Measurements from ENCODE around the gene RAB9B. TPM values are rescaled to one million over a fixed set of nuclear protein-coding genes. Genes with fewer than 3 reads are reported as not detected.
"Not testable (repeated sequence)": the region's sequence is repeated elsewhere in the genome, so short reads cannot be mapped to it uniquely, and the experiment has no call there.

RAB9B gene
- total RNA-seq, 3 donors from 2014 or later = 0.24 to 0.30 (median 0.28) TPM

- peaks cover 6% of the 10 kb centered on the region for H3K4me1 Mint-ChIP-seq (ENCODE audit: low read depth)
- no peak for ATAC-seq
- H3K36me3 Mint-ChIP-seq (ENCODE audit: insufficient read depth) = no peaks in the 10 kb centered on the region
- no peak for DNase-seq
- peaks cover 2% of the 10 kb centered on the region for H3K27me3 Mint-ChIP-seq (ENCODE audit: low read depth)
- no peaks in the 10 kb centered on the region for H3K9me3 Mint-ChIP-seq
- no peak overlapping the region for H3K4me3 Mint-ChIP-seq
Measured at GRCh38 chrX:103828529-103828928, 3.5 kb downstream of the RAB9B start.

- ATAC-seq (no peak), DNase-seq (no peak)
- Mint-ChIP-seq H3K36me3 (ENCODE audit: insufficient read depth) (no peaks in the 10 kb centered on the region), H3K9me3 (no peaks in the 10 kb centered on the region), H3K27me3 (ENCODE audit: low read depth) (no peaks in the 10 kb centered on the region), H3K4me3 (no peak overlapping the region), H3K4me1 (ENCODE audit: low read depth) (no peaks in the 10 kb centered on the region)
Measured at GRCh38 chrX:103825881-103826280, 6.2 kb downstream of the RAB9B start.

GRCh38 chrX:103823591-103823990, 8.5 kb downstream of the RAB9B start:
- Mint-ChIP-seq H3K36me3 (ENCODE audit: insufficient read depth) (no peaks in the 10 kb centered on the region), H3K4me3 (no peak overlapping the region), H3K27me3 (ENCODE audit: low read depth) (no peaks in the 10 kb centered on the region), H3K4me1 (ENCODE audit: low read depth) (no peaks in the 10 kb centered on the region), H3K9me3 (no peaks in the 10 kb centered on the region)
- ATAC-seq = no peak
- DNase-seq = no peak

GRCh38 chrX:103820802-103821201, 11.3 kb downstream of the RAB9B start:
- H3K36me3 Mint-ChIP-seq (ENCODE audit: insufficient read depth); H3K9me3 Mint-ChIP-seq; DNase-seq; H3K4me3 Mint-ChIP-seq; H3K4me1 Mint-ChIP-seq (ENCODE audit: low read depth); ATAC-seq; H3K27me3 Mint-ChIP-seq (ENCODE audit: low read depth): not testable (repeated sequence)

DNA sequence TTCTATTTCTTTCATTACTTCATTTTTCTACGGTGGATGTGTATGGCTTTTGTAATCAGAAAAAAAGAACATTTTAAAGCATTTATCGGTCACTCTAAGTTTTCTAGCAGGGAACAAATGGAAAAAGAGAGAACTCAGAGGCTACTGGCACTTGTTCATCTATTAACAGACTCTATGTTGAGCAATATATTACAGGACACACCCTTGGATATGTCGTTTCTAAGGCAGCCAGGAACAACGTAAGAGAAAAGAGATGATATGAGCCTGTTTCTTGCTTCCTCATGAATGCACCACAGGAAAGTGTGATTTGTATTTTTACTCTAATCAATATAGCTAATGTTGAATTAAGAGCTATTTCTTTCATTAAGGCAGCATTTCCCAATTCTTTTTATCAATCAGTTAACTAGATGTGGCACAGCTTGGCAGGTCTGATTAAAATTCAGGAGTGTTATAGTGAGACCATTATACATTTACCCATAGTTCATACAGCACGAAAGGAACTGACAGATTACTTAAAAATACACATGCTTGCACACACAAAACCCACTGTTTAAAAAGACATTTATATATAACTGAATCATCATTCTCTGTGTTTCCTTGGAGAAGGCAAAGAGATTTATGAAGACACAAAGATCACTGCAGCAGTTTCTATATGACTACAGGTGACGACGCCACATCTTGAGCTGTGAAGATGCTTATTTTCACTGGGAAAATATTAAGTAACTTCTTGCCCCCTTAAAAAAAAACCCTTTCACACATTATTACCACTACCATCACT, 13.0 kb downstream of the RAB9B start:
- Mint-ChIP-seq H3K9me3 (no peaks in the 10 kb centered on the region), H3K36me3 (ENCODE audit: insufficient read depth) (no peaks in the 10 kb centered on the region), H3K4me1 (ENCODE audit: low read depth) (no peaks in the 10 kb centered on the region), H3K4me3 (no peak overlapping the region), H3K27me3 (ENCODE audit: low read depth) (peaks cover 12% of the 10 kb centered on the region)
- ATAC-seq (no peak), DNase-seq (no peak)

DNA sequence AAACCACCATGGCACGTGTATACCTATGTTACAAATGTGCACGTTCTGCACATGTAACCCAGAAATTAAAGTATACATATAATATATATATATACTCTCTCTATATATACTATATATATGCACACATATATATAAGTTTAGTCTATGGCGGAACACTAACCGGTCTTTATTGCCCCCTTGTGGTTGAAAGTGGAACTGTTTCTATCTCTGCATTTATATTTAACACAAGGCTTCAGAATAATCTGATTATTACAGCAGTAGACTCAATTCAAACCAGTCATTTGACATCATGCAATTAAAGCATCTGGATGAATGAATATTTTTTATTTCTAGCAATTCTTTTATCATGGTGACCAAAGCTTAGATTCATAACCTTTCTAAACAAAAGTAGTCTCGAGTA, 14.6 kb downstream of the RAB9B start:
- no peaks in the 10 kb centered on the region for H3K36me3 Mint-ChIP-seq (ENCODE audit: insufficient read depth)
- ATAC-seq (no peak), DNase-seq (no peak)
- no peaks in the 10 kb centered on the region for H3K9me3 Mint-ChIP-seq
- H3K4me1 Mint-ChIP-seq (ENCODE audit: low read depth) = no peaks in the 10 kb centered on the region
- H3K27me3 Mint-ChIP-seq (ENCODE audit: low read depth) = peaks cover 16% of the 10 kb centered on the region
- no peak overlapping the region for H3K4me3 Mint-ChIP-seq

DNA sequence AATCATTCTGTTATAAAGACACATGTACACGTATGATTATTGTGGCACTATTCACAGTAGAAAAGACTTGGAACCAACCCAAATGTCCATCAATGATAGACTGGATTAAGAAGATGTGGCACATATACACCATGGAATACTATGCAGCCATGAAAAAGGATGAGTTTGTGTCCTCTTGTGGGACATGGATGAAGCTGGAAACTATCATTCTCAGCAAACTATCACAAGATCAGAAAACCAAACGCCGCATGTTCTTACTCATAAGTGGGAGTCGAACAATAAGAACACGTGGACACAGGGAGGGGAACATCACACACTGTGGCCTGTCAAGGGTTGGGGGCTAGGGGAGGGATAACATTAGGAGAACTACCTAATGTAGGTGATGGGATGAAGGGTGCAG, 15.0 kb downstream of the RAB9B start:
- H3K27me3 Mint-ChIP-seq (ENCODE audit: low read depth) = peaks cover 16% of the 10 kb centered on the region
- H3K4me1 Mint-ChIP-seq (ENCODE audit: low read depth); H3K4me3 Mint-ChIP-seq; ATAC-seq; H3K9me3 Mint-ChIP-seq; DNase-seq; H3K36me3 Mint-ChIP-seq (ENCODE audit: insufficient read depth): not testable (repeated sequence)

- H3K36me3 Mint-ChIP-seq (ENCODE audit: insufficient read depth) = no peaks in the 10 kb centered on the region
- no peak overlapping the region for H3K4me3 Mint-ChIP-seq
- H3K4me1 Mint-ChIP-seq (ENCODE audit: low read depth) = peaks cover 4% of the 10 kb centered on the region
- no peaks in the 10 kb centered on the region for H3K9me3 Mint-ChIP-seq
- ATAC-seq = no peak
- H3K27me3 Mint-ChIP-seq (ENCODE audit: low read depth) = peaks cover 16% of the 10 kb centered on the region
- DNase-seq = no peak
Measured at GRCh38 chrX:103811858-103812257, 20.2 kb downstream of the RAB9B start.

GRCh38 chrX:103806862-103807474, 25.1 kb downstream of the RAB9B start:
- H3K27me3 Mint-ChIP-seq (ENCODE audit: low read depth) = no peaks in the 10 kb centered on the region
- DNase-seq (no peak), ATAC-seq (peak; percentile 71 to 73)
- peaks cover 4% of the 10 kb centered on the region for H3K4me1 Mint-ChIP-seq (ENCODE audit: low read depth)
- no peaks in the 10 kb centered on the region for H3K9me3 Mint-ChIP-seq
- H3K36me3 Mint-ChIP-seq (ENCODE audit: insufficient read depth) = no peaks in the 10 kb centered on the region
- no peak overlapping the region for H3K4me3 Mint-ChIP-seq

DNA sequence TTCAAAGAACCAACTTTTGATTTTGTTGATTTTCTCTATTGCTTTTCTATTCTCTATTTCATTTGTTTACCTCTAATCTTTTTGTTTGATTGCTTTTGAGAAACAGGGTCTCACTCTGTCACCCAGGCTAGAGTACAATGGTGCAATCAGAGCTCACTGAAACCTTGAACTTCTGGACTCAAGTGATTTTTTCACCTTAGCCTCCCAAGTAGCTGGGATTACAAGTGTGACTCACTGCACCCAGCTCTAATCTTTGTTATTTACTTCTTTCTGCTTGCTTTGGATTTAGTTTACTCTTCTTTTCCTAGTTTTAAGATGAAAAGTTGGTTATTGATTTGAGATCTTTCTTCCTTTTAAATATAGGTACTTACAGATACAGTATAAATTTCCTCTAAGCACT, 26.2 kb downstream of the RAB9B start:
- H3K9me3 Mint-ChIP-seq = no peaks in the 10 kb centered on the region
- no peak for ATAC-seq
- peaks cover 6% of the 10 kb centered on the region for H3K4me1 Mint-ChIP-seq (ENCODE audit: low read depth)
- no peak for DNase-seq
- no peaks in the 10 kb centered on the region for H3K27me3 Mint-ChIP-seq (ENCODE audit: low read depth)
- no peak overlapping the region for H3K4me3 Mint-ChIP-seq
- no peaks in the 10 kb centered on the region for H3K36me3 Mint-ChIP-seq (ENCODE audit: insufficient read depth)

DNA sequence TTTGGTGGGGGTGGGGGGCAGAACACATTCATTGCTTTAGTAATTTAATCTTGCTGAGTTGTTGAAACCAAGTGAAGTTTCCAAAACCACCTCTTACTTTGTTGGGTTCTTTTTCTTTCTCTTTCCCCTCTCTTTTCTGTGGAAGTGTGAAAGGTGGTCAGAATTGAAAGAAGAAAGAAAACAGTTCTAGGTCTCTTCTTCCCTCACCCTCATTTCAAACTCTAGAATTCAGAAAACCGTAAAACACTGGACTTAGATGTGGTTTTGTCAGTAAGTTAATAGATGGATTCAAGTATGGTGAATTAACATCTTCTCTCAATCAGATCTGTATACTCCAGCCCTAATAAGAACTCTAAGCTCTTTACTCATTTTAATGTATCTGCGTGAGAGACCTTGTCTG, 31.7 kb downstream of the RAB9B start:
- peak; percentile 37 to 46 for ATAC-seq
- Mint-ChIP-seq H3K4me3 (no peak overlapping the region), H3K4me1 (ENCODE audit: low read depth) (peaks cover 3% of the 10 kb centered on the region)

DNA sequence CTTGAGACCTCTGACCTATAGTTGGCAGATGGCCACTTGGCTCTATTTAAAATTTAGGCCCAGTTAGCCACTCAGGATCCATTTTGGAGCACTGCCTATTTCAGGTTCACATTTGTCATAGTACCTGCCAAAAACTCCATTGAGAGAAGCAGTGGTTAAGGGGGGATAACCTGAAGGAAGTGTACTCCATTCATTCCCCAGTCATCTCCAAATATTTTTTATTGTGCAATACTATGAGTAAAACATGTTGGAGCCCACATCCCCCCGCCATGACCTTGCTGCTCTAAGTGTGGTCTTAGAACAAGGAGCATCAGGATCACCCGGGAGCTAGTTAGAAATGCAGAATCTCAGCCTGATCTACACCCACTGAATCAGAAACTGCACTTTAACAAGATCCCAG, 34.4 kb downstream of the RAB9B start:
- Mint-ChIP-seq H3K4me3 (no peak overlapping the region), H3K4me1 (ENCODE audit: low read depth) (peaks cover 3% of the 10 kb centered on the region), H3K36me3 (ENCODE audit: insufficient read depth) (no peaks in the 10 kb centered on the region), H3K27me3 (ENCODE audit: low read depth) (no peaks in the 10 kb centered on the region), H3K9me3 (no peaks in the 10 kb centered on the region)
- ATAC-seq = no peak
- no peak for DNase-seq

More for the DNA sequence above, 31.7 kb downstream of the RAB9B start:
- Mint-ChIP-seq H3K36me3 (ENCODE audit: insufficient read depth) (no peaks in the 10 kb centered on the region), H3K9me3 (no peaks in the 10 kb centered on the region), H3K27me3 (ENCODE audit: low read depth) (no peaks in the 10 kb centered on the region)
- DNase-seq = no peak

DNA sequence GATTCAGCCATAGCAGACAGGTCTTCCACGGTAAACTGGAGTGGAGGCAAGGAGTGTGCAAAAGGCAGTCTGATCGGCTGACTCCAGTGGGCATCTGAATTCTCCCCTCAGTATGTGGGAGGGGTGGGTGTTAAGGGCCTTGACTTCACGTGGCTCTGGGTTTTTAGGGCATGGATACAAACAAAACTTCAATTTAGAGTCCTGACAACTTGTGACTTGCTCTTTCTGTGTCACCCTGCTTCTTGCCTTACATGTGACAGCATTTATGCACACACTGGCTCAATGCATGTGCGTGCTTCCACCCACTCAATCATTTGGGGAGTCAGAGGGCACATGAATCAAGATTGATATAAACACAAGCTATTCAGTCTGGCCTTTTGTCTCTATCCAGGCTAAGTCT, 37.9 kb downstream of the RAB9B start:
- Mint-ChIP-seq H3K36me3 (ENCODE audit: insufficient read depth) (no peaks in the 10 kb centered on the region), H3K4me1 (ENCODE audit: low read depth) (no peaks in the 10 kb centered on the region), H3K27me3 (ENCODE audit: low read depth) (no peaks in the 10 kb centered on the region)

GRCh38 chrX:103793545-103793940, 38.5 kb downstream of the RAB9B start:
- Mint-ChIP-seq H3K4me1 (ENCODE audit: low read depth) (no peaks in the 10 kb centered on the region), H3K36me3 (ENCODE audit: insufficient read depth) (no peaks in the 10 kb centered on the region), H3K27me3 (ENCODE audit: low read depth) (no peaks in the 10 kb centered on the region), H3K9me3 (no peaks in the 10 kb centered on the region), H3K4me3 (no peak overlapping the region)
- ATAC-seq = no peak
- DNase-seq = no peak

More for the DNA sequence above, 37.9 kb downstream of the RAB9B start:
- no peak overlapping the region for H3K4me3 Mint-ChIP-seq
- ATAC-seq (no peak), DNase-seq (no peak)
- H3K9me3 Mint-ChIP-seq = no peaks in the 10 kb centered on the region

DNA sequence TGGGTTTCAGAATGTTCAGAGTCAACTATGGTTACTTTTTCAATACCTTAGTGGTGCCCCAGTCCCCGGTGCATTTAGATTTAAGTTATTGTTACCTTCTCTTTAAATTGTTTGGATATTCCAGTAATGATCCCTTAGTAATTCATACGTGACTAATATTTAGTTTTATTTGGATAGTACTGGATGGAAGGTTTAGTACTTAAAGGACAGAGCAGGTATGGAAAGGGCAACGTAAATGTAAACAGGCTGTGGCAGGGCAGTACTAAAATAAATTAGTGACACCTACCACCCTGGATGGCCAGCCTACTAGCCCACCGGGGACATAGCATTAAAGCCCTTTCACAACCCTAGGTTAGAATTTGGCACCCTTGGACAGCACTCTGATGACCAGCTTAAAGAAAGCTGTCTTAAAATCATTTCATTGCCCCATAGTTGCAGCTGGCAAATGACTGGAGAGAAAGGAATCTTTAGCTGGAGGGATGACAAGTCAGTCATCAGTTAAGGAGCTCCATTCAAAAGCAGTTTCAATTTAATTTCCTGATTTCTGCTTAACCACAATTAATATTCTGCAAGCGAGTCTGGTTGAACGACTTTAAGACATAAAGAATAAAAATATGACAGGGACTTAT, 39.0 kb downstream of the RAB9B start:
- Mint-ChIP-seq H3K27me3 (ENCODE audit: low read depth) (no peaks in the 10 kb centered on the region), H3K4me3 (no peak overlapping the region), H3K9me3 (no peaks in the 10 kb centered on the region), H3K4me1 (ENCODE audit: low read depth) (no peaks in the 10 kb centered on the region), H3K36me3 (ENCODE audit: insufficient read depth) (no peaks in the 10 kb centered on the region)
- no peak for ATAC-seq
- DNase-seq = no peak

All from activated T-cell treated with anti-CD3 and anti-CD28 coated beads, Interleukin-2, amount 50 U/mL, for 4 hours (primary cell).